RWPE2 (cell line): Measurements from ENCODE around the gene TMPRSS3.

Experiments
- ATAC-seq: fragments of 200-7000 bp; cut with Tn5 transposase; 3 replicates; pipeline ENCODE4 v1.9.1; 2021; ENCODE audit warnings: low read depth
- DNase-seq: peaks from one replicate; pipeline ENCODE4 v3.0.0-alpha.2; 2020; ENCODE audit warnings: low spot score
- H3K27ac ChIP-seq: fragments of 450-650 bp; 2 replicates; pipeline ENCODE4 v1.5.1; 2017; ENCODE audit warnings: mild to moderate bottlenecking; ENCODE audit not compliant: poor library complexity, severe bottlenecking
- H3K27me3 ChIP-seq: fragments of 250-450 bp; sonication (Bioruptor Pico); 2 replicates; pipeline ENCODE4 v1.5.1; 2021; ENCODE audit warnings: mild to moderate bottlenecking, moderate library complexity; ENCODE audit not compliant: insufficient read depth, poor library complexity, severe bottlenecking
- H3K36me3 ChIP-seq: fragments of 250-450 bp; sonication (Bioruptor Pico); 2 replicates; pipeline ENCODE4 v1.5.1; 2020; ENCODE audit warnings: low read depth, mild to moderate bottlenecking, moderate library complexity
- H3K4me1 ChIP-seq: fragments of 250-450 bp; sonication (Bioruptor Pico); 2 replicates; pipeline ENCODE4 v1.5.1; 2021; ENCODE audit warnings: mild to moderate bottlenecking, moderate library complexity; ENCODE audit not compliant: insufficient read depth, poor library complexity, severe bottlenecking
- H3K4me3 ChIP-seq: fragments of 250-450 bp; sonication (Bioruptor Pico); 2 replicates; pipeline ENCODE4 v1.5.1; 2021; ENCODE audit warnings: mild to moderate bottlenecking, moderate library complexity; ENCODE audit not compliant: severe bottlenecking
- H3K9me3 ChIP-seq: fragments of 250-450 bp; sonication (Bioruptor Pico); 2 replicates; pipeline ENCODE4 v1.5.1; 2021; ENCODE audit warnings: mild to moderate bottlenecking, moderate library complexity; ENCODE audit not compliant: severe bottlenecking
- CTCF ChIP-seq: fragments of 450-650 bp; IDR thresholded peaks from one replicate; pipeline ENCODE4 v1.5.1; 2017; ENCODE audit warnings: mild to moderate bottlenecking, moderate library complexity; ENCODE audit not compliant: poor library complexity, severe bottlenecking

The TMPRSS3 gene

GRCh38 chr21:42443181-42443785 is 47.4 kb upstream of the TMPRSS3 start:
- Histone ChIP-seq H3K9me3 (no peaks in the 10 kb centered on the region), H3K36me3 (no peaks in the 10 kb centered on the region), H3K4me3 (no peak overlapping the region), H3K27me3 (no peaks in the 10 kb centered on the region), H3K27ac (no peak overlapping the region), H3K4me1 (no peaks in the 10 kb centered on the region)
- no peak for DNase-seq
- no peak for TF ChIP-seq CTCF
- no peak for ATAC-seq

- H3K27ac ChIP-seq, result no peak overlapping the region
- ATAC-seq (no peak), DNase-seq (no peak)
- no peaks in the 10 kb centered on the region for H3K9me3 ChIP-seq
- no peaks in the 10 kb centered on the region for H3K36me3 ChIP-seq
- TF ChIP-seq CTCF, result no peak
- H3K4me3 ChIP-seq, result no peak overlapping the region
- no peaks in the 10 kb centered on the region for H3K4me1 ChIP-seq
- H3K27me3 ChIP-seq, result no peaks in the 10 kb centered on the region
Observed at GRCh38 chr21:42441963-42442362, 46.1 kb upstream of the TMPRSS3 start.

GRCh38 chr21:42440187-42440792 is 44.4 kb upstream of the TMPRSS3 start:
- no peak for ATAC-seq

GRCh38 chr21:42439284-42440186 is 43.7 kb upstream of the TMPRSS3 start:
- no peak for TF ChIP-seq CTCF
- Histone ChIP-seq H3K4me1 (no peaks in the 10 kb centered on the region), H3K4me3 (no peak overlapping the region), H3K9me3 (no peaks in the 10 kb centered on the region), H3K27me3 (no peaks in the 10 kb centered on the region), H3K36me3 (no peaks in the 10 kb centered on the region), H3K27ac (no peak overlapping the region)
- ATAC-seq (no peak), DNase-seq (no peak)

More at GRCh38 chr21:42440187-42440792, 44.4 kb upstream of the TMPRSS3 start:
- TF ChIP-seq CTCF, result no peak
- Histone ChIP-seq H3K4me3 (no peak overlapping the region), H3K36me3 (no peaks in the 10 kb centered on the region), H3K9me3 (no peaks in the 10 kb centered on the region), H3K27me3 (no peaks in the 10 kb centered on the region), H3K27ac (no peak overlapping the region), H3K4me1 (no peaks in the 10 kb centered on the region)
- no peak for DNase-seq
